ENCODE measurements around the gene SIGLEC12.

DNA sequence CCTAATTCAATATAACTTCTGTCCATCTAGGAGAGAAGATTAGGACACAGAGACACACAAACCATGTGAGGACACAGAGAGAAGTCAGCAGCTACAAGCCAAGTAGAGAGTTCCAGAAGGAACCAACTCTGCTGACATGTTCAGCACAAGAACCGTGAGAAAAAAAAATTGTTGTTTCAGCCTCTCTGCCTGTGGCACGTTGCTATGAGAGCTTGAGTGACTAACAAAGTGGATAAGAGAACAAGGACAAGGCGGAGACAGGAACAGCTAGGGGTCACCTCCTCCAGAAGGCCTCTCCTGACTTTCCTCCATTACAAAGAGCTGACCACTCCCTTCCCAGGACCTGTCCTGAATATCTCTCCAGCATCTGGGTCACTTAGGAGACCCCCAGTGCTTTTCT, 5.6 kb upstream of the SIGLEC12 start:
- TF ChIP-seq, protein P1, sequence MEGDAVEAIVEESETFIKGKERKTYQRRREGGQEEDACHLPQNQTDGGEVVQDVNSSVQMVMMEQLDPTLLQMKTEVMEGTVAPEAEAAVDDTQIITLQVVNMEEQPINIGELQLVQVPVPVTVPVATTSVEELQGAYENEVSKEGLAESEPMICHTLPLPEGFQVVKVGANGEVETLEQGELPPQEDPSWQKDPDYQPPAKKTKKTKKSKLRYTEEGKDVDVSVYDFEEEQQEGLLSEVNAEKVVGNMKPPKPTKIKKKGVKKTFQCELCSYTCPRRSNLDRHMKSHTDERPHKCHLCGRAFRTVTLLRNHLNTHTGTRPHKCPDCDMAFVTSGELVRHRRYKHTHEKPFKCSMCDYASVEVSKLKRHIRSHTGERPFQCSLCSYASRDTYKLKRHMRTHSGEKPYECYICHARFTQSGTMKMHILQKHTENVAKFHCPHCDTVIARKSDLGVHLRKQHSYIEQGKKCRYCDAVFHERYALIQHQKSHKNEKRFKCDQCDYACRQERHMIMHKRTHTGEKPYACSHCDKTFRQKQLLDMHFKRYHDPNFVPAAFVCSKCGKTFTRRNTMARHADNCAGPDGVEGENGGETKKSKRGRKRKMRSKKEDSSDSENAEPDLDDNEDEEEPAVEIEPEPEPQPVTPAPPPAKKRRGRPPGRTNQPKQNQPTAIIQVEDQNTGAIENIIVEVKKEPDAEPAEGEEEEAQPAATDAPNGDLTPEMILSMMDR (conservative IDR thresholded peaks at IDR 0.05 in 1 of 2, IDR thresholded peaks at IDR 0.05 in 1 of 2; ENCODE audit: extremely low read depth in 1 of 2, insufficient read depth in 1 of 2, low read depth in 1 of 2, low read length in 2 of 2), result no peak
- TF ChIP-seq EZH2 (IDR thresholded peaks at IDR 0.05; ENCODE audit: borderline replicate concordance, low read length), result no peak

Measured in mammary epithelial cell (primary cell).